Keratinocyte (primary cell): ENCODE results near the gene TELO2. TPM values are rescaled to one million over a fixed set of nuclear protein-coding genes. Genes with fewer than 3 reads are reported as not detected.

Source experiments
- DNase-seq: peaks from one replicate; pipeline ENCODE4 v3.0.0-alpha.2; 2011; ENCODE audit warnings: low read depth, missing footprints, low spot score
- FAIRE-seq: peaks from 2 replicates; lab custom pipeline; 2011; peaks lifted over from hg19 to GRCh38; lab: Jason Lieb, UNC
- H2AFZ ChIP-seq: 2 replicates; pipeline ENCODE4 v1.6.0; 2012; ENCODE audit warnings: low read length, control low read depth, inconsistent platforms; ENCODE audit not compliant: control insufficient read depth
- H3K27ac ChIP-seq: 2 replicates; pipeline ENCODE4 v1.5.1; 2011; ENCODE audit warnings: low read length; ENCODE audit not compliant: control insufficient read depth, insufficient read depth
- H3K27me3 ChIP-seq: 3 replicates; pipeline ENCODE4 v1.6.0; 2011; ENCODE audit warnings: low read length; ENCODE audit not compliant: control insufficient read depth, insufficient read depth; ENCODE audit errors: extremely low read depth
- H3K36me3 ChIP-seq, 2 experiments: 2 replicates in 1 of 2; 3 replicates in 1 of 2; pipeline ENCODE4 v1.5.1; 2011; ENCODE audit warnings: low read length in 2 of 2, mild to moderate bottlenecking in 1 of 2; ENCODE audit not compliant: control insufficient read depth in 2 of 2, insufficient read depth in 2 of 2; ENCODE audit errors: extremely low read depth in 1 of 2
- H3K4me1 ChIP-seq: 3 replicates; pipeline ENCODE4 v1.5.1; 2011; ENCODE audit warnings: low read length; ENCODE audit not compliant: control insufficient read depth, insufficient read depth; ENCODE audit errors: extremely low read depth
- H3K4me2 ChIP-seq: 3 replicates; pipeline ENCODE4 v1.6.0; 2011; ENCODE audit warnings: low read depth, low read length; ENCODE audit not compliant: control insufficient read depth, insufficient read depth; ENCODE audit errors: extremely low read depth
- H3K4me3 ChIP-seq, 3 experiments: fragments of 200-600 bp in 1 of 3; sonication (generic) in 1 of 3; 2 replicates in 2 of 3; 3 replicates in 1 of 3; pipeline ENCODE4 v1.5.1; 2011 to 2016; ENCODE audit warnings: low read length in 3 of 3, mild to moderate bottlenecking in 3 of 3, control low read depth in 2 of 3, inconsistent platforms in 1 of 3, low read depth in 1 of 3, mixed read lengths in 1 of 3, mixed run types in 1 of 3, moderate library complexity in 1 of 3; ENCODE audit not compliant: control insufficient read depth in 2 of 3, insufficient read depth in 2 of 3; ENCODE audit errors: extremely low read depth in 1 of 3
- H3K79me2 ChIP-seq: 2 replicates; pipeline ENCODE4 v1.6.0; 2012; ENCODE audit warnings: low read length; ENCODE audit not compliant: control insufficient read depth, insufficient read depth
- H3K9ac ChIP-seq: 3 replicates; pipeline ENCODE4 v1.6.0; 2011; ENCODE audit warnings: low read length; ENCODE audit not compliant: control insufficient read depth, insufficient read depth; ENCODE audit errors: extremely low read depth
- H3K9me1 ChIP-seq: 3 replicates; pipeline ENCODE4 v1.6.0; 2011; ENCODE audit warnings: low read length; ENCODE audit not compliant: control insufficient read depth, insufficient read depth; ENCODE audit errors: extremely low read depth
- H3K9me3 ChIP-seq: 2 replicates; pipeline ENCODE4 v1.5.1; 2012; ENCODE audit warnings: low read depth, low read length; ENCODE audit not compliant: control insufficient read depth
- H4K20me1 ChIP-seq: 3 replicates; pipeline ENCODE4 v1.6.0; 2011; ENCODE audit warnings: low read length; ENCODE audit not compliant: control insufficient read depth, insufficient read depth; ENCODE audit errors: extremely low read depth
- CTCF ChIP-seq, 3 experiments: IDR thresholded peaks in 1 of 3; conservative IDR thresholded peaks in 1 of 3; optimal IDR thresholded peaks in 1 of 3; 2 replicates in 2 of 3; 3 replicates in 1 of 3; pipeline versions ENCODE3 to v1.5.1; 2011; ENCODE audit warnings: low read length in 3 of 3, mild to moderate bottlenecking in 3 of 3, moderate library complexity in 2 of 3, control low read depth in 1 of 3, inconsistent platforms in 1 of 3; ENCODE audit not compliant: insufficient read depth in 2 of 3; ENCODE audit errors: extremely low read depth in 1 of 3
- EZH2 ChIP-seq: IDR thresholded peaks from one replicate; pipeline ENCODE4 v1.6.1; 2012; ENCODE audit warnings: inconsistent platforms, mild to moderate bottlenecking, low read length, moderate library complexity
- dilution Hi-C: fragments of 300-500 bp; cut with MboI; formaldehyde crosslinking; loops from one replicate; pipeline ENCODE4 v1.7.0; 2020; ENCODE audit warnings: low sequenced_read_pairs; ENCODE audit not compliant: extremely low pct_ligation_motif_present
- polyA plus RNA-seq, 5 experiments: library from polyadenylated mRNA; depleted of rRNA in 3 of 5; stranded (reverse) in 3 of 5; stranded (forward) in 1 of 5; unstranded in 1 of 5; fragments of >200 nt; gene quantifications; 1 replicate in 1 of 5; 2 replicates in 3 of 5; 3 replicates in 1 of 5; pipeline versions ENCODE4 v1.2.1 to v1.2.3, GENCODE V29; 2011 to 2012; ENCODE audit warnings: missing spikeins in 2 of 5, low read depth in 1 of 5, low replicate concordance in 1 of 5

Gene TELO2
- polyA plus RNA-seq, 1 donor (not counting 4 experiments of a cell fraction or from before 2014, with no cell fraction given): 7.9 TPM

GRCh38 chr16:1537138-1537577 is 44.0 kb downstream of the TELO2 start:
- Histone ChIP-seq H3K36me3 (peaks cover 0 to 9% of the 10 kb centered on the region in 2 experiments), H3K4me2 (no peak overlapping the region), H3K79me2 (no peaks in the 10 kb centered on the region), H3K4me3 (no peak overlapping the region), H3K9me3 (no peaks in the 10 kb centered on the region), H3K27ac (no peak overlapping the region), H3K9ac (no peak overlapping the region), H3K4me1 (peaks cover 19% of the 10 kb centered on the region), H3K27me3 (no peaks in the 10 kb centered on the region), H4K20me1 (no peaks in the 10 kb centered on the region), H3K9me1 (no peaks in the 10 kb centered on the region), H2AFZ (no peak overlapping the region)
- TF ChIP-seq EZH2 (no peak), CTCF (optimal IDR thresholded peaks at IDR 0.05 in 1 of 3, IDR thresholded peaks at IDR 0.05 in 1 of 3, conservative IDR thresholded peaks at IDR 0.05 in 1 of 3; ENCODE audit: extremely low read depth in 1 of 3, insufficient read depth in 2 of 3, low read length in 3 of 3) (no peak)
- dilution Hi-C loops: no loop called here
- FAIRE-seq (no peak), DNase-seq (no peak)

- Histone ChIP-seq H3K36me3 (peaks cover 0 to 9% of the 10 kb centered on the region in 2 experiments), H3K9ac (no peak overlapping the region), H4K20me1 (no peaks in the 10 kb centered on the region), H3K27me3 (no peaks in the 10 kb centered on the region), H3K9me3 (no peaks in the 10 kb centered on the region), H3K79me2 (no peaks in the 10 kb centered on the region), H3K4me3 (no peak overlapping the region), H3K27ac (no peak overlapping the region), H3K4me1 (peaks cover 19% of the 10 kb centered on the region), H3K4me2 (no peak overlapping the region), H3K9me1 (no peaks in the 10 kb centered on the region), H2AFZ (no peak overlapping the region)
- TF ChIP-seq EZH2 (no peak), CTCF (optimal IDR thresholded peaks at IDR 0.05 in 1 of 3, IDR thresholded peaks at IDR 0.05 in 1 of 3, conservative IDR thresholded peaks at IDR 0.05 in 1 of 3; ENCODE audit: extremely low read depth in 1 of 3, insufficient read depth in 2 of 3, low read length in 3 of 3) (no peak)
- dilution Hi-C loops: no loop called here
- FAIRE-seq (no peak), DNase-seq (no peak)
Measured at GRCh38 chr16:1537763-1538289, 44.7 kb downstream of the TELO2 start.
